ENCODE results near the gene NUDCD2.

GRCh38 chr5:163439092-163439425 lies 20.8 kb downstream of the NUDCD2 start:
- TF ChIP-seq CTCF (IDR thresholded peaks at IDR 0.05) (no peak), EZH2 (IDR thresholded peaks at IDR 0.05) (no peak), EZH2phosphoT487 (IDR thresholded peaks at IDR 0.05) (no peak)
